Neural crest cell (in vitro differentiated cells): ENCODE results near the gene GRK2. TPM values are rescaled to one million over a fixed set of nuclear protein-coding genes. Genes with fewer than 3 reads are reported as not detected.
A peak's percentile ranks its signal among the peaks of the same experiment; 100 is the strongest.

Source experiments
- DNase-seq: peaks from one replicate; pipeline ENCODE4 v3.0.0; 2021; ENCODE audit warnings: low read depth, mixed read lengths, low spot score
- H3K27ac Mint-ChIP-seq: one replicate; pipeline ENCODE4 v1.8.0; 2021; ENCODE audit warnings: mild to moderate bottlenecking, mixed read lengths; ENCODE audit not compliant: unreplicated experiment
- H3K27me3 Mint-ChIP-seq: 2 replicates; pipeline ENCODE4 v1.8.0; 2021; ENCODE audit warnings: low read depth, mild to moderate bottlenecking, mixed read lengths
- H3K36me3 Mint-ChIP-seq: 2 replicates; pipeline ENCODE4 v1.8.0; 2021; ENCODE audit warnings: low read depth, mild to moderate bottlenecking, mixed read lengths
- H3K4me1 Mint-ChIP-seq: 2 replicates; pipeline ENCODE4 v1.8.0; 2021; ENCODE audit warnings: mixed read lengths
- H3K4me3 Mint-ChIP-seq: one replicate; pipeline ENCODE4 v1.8.0; 2021; ENCODE audit warnings: mild to moderate bottlenecking, mixed read lengths
- H3K9me3 Mint-ChIP-seq: 2 replicates; pipeline ENCODE4 v1.8.0; 2021; ENCODE audit warnings: mixed read lengths
- total RNA-seq: library from RNA; stranded (reverse); gene quantifications from 2 replicates; pipeline ENCODE4 v1.2.1, GENCODE V29; 2021
- TF ChIP-seq, protein P1 (sequence below): fragments of 200-600 bp; sonication (generic); conservative IDR thresholded peaks from 2 replicates; pipeline ENCODE4 v1.5.0; 2021; ENCODE audit warnings: antibody characterized with exemption, mild to moderate bottlenecking

Gene GRK2
- total RNA-seq, 1 donor from 2014 or later: 51.3 TPM

DNA sequence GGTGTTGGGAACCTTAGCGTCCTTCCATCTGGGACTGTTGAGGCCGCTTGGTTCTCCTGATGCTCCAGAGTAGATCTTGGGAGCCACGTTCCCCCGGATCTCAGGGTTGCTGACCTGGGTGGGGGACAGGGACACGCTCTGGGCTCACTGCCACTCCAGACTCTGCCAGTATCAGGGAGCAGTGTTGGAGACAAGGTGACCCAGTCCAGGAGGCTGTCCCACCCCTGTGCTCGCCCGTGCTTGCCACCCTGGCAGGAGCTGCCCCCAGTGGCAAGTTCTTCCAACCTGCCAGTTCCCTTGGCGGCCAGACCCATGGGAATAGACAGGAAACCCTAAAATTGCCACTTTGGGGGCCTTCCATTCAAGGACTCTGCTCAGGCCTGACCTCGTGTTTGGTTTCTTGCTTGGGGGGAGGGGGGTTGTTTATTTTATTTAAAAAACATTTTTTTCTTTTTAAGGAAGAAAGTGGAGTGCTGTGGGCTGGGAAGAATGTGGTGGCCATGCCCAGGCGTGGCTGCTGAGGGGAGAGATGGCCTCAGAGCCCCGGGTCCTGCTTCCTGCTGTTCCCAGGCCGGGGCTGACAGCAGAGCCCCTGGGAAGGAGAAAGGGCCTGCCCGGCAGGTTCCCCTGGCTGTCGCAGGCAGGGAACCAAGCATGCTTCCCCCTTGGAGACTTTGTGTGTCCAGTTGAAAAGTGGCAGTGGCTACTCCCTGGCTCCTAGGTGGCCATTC, 7.2 kb downstream of the GRK2 start:
- H3K4me3 Mint-ChIP-seq: no peak overlapping the region
- TF ChIP-seq, protein P1, sequence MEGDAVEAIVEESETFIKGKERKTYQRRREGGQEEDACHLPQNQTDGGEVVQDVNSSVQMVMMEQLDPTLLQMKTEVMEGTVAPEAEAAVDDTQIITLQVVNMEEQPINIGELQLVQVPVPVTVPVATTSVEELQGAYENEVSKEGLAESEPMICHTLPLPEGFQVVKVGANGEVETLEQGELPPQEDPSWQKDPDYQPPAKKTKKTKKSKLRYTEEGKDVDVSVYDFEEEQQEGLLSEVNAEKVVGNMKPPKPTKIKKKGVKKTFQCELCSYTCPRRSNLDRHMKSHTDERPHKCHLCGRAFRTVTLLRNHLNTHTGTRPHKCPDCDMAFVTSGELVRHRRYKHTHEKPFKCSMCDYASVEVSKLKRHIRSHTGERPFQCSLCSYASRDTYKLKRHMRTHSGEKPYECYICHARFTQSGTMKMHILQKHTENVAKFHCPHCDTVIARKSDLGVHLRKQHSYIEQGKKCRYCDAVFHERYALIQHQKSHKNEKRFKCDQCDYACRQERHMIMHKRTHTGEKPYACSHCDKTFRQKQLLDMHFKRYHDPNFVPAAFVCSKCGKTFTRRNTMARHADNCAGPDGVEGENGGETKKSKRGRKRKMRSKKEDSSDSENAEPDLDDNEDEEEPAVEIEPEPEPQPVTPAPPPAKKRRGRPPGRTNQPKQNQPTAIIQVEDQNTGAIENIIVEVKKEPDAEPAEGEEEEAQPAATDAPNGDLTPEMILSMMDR: no peak
- H3K27me3 Mint-ChIP-seq: no peaks in the 10 kb centered on the region
- no peak for DNase-seq
- no peaks in the 10 kb centered on the region for H3K36me3 Mint-ChIP-seq
- no peaks in the 10 kb centered on the region for H3K9me3 Mint-ChIP-seq
- peaks cover 36% of the 10 kb centered on the region for H3K4me1 Mint-ChIP-seq
- no peak overlapping the region for H3K27ac Mint-ChIP-seq

DNA sequence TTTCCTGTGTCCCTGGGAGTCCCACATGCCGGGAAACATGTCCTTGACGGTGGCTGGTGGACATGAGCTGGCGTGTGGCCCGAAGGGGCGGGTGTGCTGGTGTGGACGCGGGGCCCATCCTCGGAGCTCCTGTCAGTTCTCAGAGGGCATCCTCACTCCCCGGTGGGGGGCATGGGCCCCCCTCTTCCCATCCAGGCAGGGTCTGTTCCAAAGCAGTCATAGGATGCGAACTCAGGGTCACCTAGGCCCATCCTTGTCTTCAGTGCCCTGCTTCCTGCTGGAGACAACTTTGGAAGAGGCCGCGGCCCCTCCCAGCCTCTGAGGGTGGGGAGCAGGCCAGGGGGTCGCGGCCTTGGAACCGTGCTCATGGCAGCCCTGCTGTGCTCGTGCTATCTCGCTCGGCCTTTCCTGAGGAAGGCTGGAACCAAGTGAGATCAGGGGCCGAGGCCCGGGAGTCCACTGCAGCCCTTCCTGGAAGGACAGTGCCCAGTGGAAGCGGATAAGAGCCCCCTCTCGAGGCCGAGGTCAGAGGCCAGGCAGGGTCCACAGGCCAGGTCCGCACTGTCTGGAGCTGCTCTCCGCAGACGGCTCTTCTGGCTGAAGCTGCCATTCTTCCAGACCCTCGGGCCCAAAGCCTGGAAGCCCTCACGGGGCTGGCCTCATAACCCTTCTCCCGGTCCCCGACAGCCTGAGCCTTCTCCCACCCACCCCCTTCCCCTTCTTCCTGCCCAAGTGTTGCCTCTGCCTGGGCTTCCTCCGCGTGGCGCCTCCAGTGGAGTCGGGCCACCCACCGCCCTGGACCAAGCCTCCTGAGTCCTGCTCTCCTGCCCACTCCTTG, 8.7 kb downstream of the GRK2 start:
- H3K36me3 Mint-ChIP-seq: no peaks in the 10 kb centered on the region
- no peaks in the 10 kb centered on the region for H3K27me3 Mint-ChIP-seq
- TF ChIP-seq, protein P1: no peak
- H3K4me3 Mint-ChIP-seq: no peak overlapping the region
- peak overlapping the region; percentile 57 for H3K27ac Mint-ChIP-seq
- H3K4me1 Mint-ChIP-seq: peaks cover 29% of the 10 kb centered on the region
- H3K9me3 Mint-ChIP-seq: no peaks in the 10 kb centered on the region
- DNase-seq: no peak

DNA sequence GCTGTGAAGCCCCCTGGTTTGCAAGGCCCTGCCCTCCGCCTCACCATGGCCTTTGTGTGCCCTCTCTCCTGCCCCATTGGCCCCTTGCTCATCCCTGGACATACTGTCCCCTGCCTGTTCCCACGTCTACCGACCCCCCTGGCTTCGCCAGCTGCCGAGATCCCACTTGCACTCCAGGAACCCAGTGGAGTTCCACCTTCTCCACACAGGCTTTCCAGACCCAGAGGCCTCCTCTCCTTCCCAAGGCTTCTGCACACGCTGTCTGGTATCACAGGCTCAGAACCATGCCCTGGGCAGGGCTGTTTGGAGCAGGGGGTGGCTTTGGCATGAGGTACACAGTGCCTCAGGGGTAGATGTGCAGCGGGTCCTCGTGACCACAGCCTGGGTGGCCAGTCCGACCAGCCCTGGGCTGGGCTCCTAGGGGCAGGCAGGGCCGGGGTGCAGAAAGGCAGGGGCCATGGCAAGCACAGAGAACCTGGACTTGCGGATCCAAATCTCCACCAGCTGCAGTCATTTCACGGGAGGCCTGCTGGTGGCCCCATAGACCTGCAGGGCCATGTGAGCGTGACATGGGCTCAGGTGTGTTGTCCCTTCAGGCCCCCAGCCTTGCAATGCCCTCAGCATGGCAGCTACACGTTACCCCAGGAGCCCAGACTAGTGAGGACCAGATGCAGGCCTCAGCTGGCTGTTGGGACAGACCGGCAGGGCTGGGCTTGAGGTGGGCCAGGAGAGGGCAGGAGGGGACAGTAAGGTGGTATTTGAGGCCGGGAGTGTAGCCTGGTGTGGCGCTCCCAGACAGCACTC, 9.5 kb downstream of the GRK2 start:
- Mint-ChIP-seq H3K36me3 (no peaks in the 10 kb centered on the region), H3K27ac (peak overlapping the region; percentile 12)

DNA sequence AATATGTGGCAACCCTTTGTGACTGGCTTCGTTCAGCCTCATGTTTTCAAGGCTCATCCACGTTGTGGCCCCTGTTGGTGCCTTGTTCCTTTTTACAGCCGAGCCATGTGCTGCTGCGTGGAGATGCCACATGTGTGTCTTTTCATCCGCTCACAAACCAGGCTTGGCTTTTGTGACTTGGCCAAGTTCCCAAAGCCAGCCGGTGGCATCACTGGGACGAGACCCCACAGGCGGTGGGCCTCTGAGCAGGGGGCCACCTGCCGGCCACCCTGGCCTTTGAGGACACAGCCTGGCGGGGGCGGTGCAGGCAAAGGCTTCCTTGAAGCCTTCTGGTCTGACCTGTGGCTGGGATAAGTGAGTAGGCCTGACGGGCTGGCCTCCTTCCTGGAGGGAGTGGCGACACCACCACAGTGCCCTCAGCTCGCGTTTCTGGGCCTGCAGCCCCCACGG, 10.5 kb downstream of the GRK2 start:
- DNase-seq: no peak
- Mint-ChIP-seq H3K4me3 (no peak overlapping the region), H3K27ac (peak overlapping the region; percentile 32), H3K27me3 (no peaks in the 10 kb centered on the region), H3K9me3 (no peaks in the 10 kb centered on the region), H3K4me1 (peaks cover 15% of the 10 kb centered on the region), H3K36me3 (no peaks in the 10 kb centered on the region)
- TF ChIP-seq, protein P1: no peak

More for the DNA sequence above, 9.5 kb downstream of the GRK2 start:
- no peak for DNase-seq
- Mint-ChIP-seq H3K9me3 (no peaks in the 10 kb centered on the region), H3K4me1 (peaks cover 21% of the 10 kb centered on the region), H3K27me3 (no peaks in the 10 kb centered on the region), H3K4me3 (no peak overlapping the region)
- TF ChIP-seq, protein P1: no peak

DNA sequence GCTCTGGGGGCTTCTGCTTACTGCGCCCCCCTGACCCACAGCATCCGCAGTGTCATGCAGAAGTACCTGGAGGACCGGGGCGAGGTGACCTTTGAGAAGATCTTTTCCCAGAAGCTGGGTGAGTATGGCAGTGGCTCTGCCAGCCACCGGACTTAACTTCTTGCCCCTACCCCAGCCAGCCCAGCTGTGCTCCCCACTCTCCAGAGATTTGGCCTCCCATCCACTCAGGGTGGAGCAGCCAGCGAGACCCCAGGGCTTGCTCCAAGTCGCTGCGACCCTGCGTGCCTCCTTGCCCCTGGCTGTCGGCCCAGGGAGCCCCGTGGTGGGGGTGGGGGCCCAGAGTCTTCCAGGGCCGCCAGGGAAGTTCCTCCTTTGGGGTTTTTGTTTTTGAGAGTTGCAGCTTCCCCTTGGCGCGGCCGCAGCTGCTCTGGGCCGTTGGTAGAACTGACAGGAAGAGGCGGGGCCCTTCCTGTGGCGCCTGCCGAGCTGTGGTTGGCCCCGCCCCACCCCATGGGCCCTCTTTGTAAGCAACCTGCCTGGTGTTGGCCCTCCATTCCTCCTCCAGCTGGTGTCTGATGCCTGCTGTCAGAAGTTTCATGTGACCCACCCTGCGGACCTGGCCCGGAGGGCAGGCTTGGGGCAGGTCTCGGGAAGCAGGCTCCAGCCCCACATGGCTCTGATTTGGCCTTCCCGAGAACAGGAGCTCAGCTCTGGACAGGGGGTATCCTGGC, 11.1 kb downstream of the GRK2 start:
- H3K4me3 Mint-ChIP-seq: no peak overlapping the region
- H3K4me1 Mint-ChIP-seq: peaks cover 15% of the 10 kb centered on the region
- no peak for DNase-seq
- H3K36me3 Mint-ChIP-seq: no peaks in the 10 kb centered on the region
- H3K27ac Mint-ChIP-seq: peak overlapping the region; percentile 75
- H3K27me3 Mint-ChIP-seq: no peaks in the 10 kb centered on the region
- TF ChIP-seq, protein P1: no peak
- H3K9me3 Mint-ChIP-seq: no peaks in the 10 kb centered on the region
